Prostate gland (tissue), 2 donors: ENCODE data around the gene MORN1. TPM values are rescaled to one million over a fixed set of nuclear protein-coding genes. Genes with fewer than 3 reads are reported as not detected.

Experiments used
- DNase-seq: peaks from one replicate; pipeline ENCODE4 v3.0.0-alpha.2; 2019; ENCODE audit warnings: low spot score
- H3K27ac ChIP-seq, 2 donors: fragments of 200-600 bp; sonication (generic); 2 replicates each; pipeline ENCODE4 v1.5.1; 2017 to 2019
- H3K27me3 ChIP-seq: fragments of 200-600 bp; sonication (generic); replicated peaks from 2 replicates; pipeline ENCODE4 v1.5.1; 2019; ENCODE audit not compliant: insufficient read depth
- H3K36me3 ChIP-seq, 2 donors: fragments of 200-600 bp; sonication (generic); 1 replicate in 1 of 2; 2 replicates in 1 of 2; pipeline versions ENCODE4 v1.5.1 to v1.8.1; 2017 to 2019
- H3K4me1 ChIP-seq: fragments of 200-600 bp; sonication (generic); replicated peaks from 2 replicates; pipeline ENCODE4 v1.5.1; 2019
- H3K4me3 ChIP-seq, 2 donors: fragments of 200-600 bp; sonication (generic); 2 replicates each; pipeline ENCODE4 v1.5.1; 2017 to 2019
- H3K9me3 ChIP-seq: fragments of 200-600 bp; sonication (generic); 2 replicates; pipeline ENCODE4 v1.5.1; 2017
- POLR2A ChIP-seq: fragments of 450-650 bp; IDR thresholded peaks from one replicate; pipeline ENCODE4 v1.6.1; 2016; ENCODE audit warnings: antibody characterized with exemption, mild to moderate bottlenecking
- POLR2AphosphoS5 ChIP-seq: sonication (generic); formaldehyde crosslinking; IDR thresholded peaks from one replicate; pipeline ENCODE4 v1.6.1; 2017; ENCODE audit warnings: antibody characterized with exemption
- WGBS: methylation state at CpG from one replicate; pipeline ENCODE4 v1.1.5; 2018; 5-methylcytosine and 5-hydroxymethylcytosine counted together
- intact Hi-C: fragments of 100-400 bp; cut with DNase I; formaldehyde crosslinking; loops from one replicate; pipeline ENCODE4 v1.14.2; 2022
- total RNA-seq, 2 donors: library from RNA; depleted of rRNA; stranded (reverse); fragments of >200 nt; gene quantifications; one replicate each; pipeline ENCODE4 v1.1.0, GENCODE V29; 2016
- TF ChIP-seq, protein P1 (sequence below), 4 experiments: fragments of 200-600 bp in 2 of 4; fragments of 450-650 bp in 2 of 4; sonication (generic) in 2 of 4; IDR thresholded peaks; 1 replicate in 3 of 4; 2 replicates in 1 of 4; pipeline ENCODE4 v1.5.1; 2016 to 2019; ENCODE audit warnings: antibody characterized with exemption in 4 of 4, mild to moderate bottlenecking in 2 of 4, moderate library complexity in 2 of 4

MORN1 gene
- total RNA-seq, 2 donors from 2014 or later: 18.6 to 21.0 TPM

DNA sequence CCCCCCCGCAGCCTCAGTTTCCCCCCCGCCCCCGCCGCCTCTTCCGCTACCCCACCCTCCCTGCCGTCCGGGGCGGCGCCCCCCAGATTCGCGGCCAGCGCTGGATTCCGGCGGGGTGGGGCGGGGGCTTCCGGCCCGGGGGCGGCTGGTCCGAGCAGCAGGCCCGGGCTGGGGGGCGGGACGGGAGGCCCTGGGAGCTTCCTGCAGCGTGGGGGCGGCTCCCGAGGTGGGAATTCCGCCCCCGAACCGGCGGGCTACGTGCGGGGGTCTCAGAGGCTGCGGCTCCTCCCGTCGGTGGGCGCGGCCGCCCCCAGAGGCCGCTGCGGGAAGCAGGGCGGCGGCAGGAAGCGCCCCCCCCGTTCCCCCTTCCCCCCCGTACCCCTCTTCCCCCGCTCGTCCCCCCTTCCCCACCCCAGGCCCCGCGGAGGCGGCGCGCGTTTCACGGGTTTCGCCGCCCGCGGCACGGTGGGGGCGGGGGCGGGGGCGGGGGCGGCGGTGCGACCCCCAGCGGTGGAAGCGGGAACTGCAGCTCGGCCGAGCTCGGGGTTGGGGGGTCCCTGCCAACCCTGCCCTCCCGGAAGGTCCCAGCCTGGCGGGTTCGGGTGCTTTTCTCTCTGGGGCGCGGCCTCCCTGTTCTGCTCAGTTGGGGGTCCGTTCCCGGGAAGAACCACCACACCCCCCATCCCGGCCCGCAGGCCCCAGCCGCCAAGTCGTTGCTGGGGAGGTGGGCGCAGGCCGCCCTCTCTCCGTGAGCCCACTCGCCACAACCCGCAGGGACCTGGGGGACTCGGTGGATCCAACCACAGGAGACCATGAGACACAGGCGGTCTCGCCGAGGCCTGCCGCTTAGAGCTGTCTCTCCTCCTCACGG is 76.3 kb downstream of the MORN1 start:
- WGBS: 14% methylated on average over 34 of the region's 91 CpGs
- H3K4me3 ChIP-seq: peak overlapping the region; percentile 56 to 68
- peak overlapping the region; percentile 83 to 89 for H3K27ac ChIP-seq
- intact Hi-C loops: loop anchor here (5.0 kb wide), 3 partner anchors 43 to 83 kb away; no protein-coding TSS in a partner anchor
- peaks cover 27% of the 10 kb centered on the region for H3K4me1 ChIP-seq
- DNase-seq: no peak
- H3K36me3 ChIP-seq: no peaks in the 10 kb centered on the region
- TF ChIP-seq, protein P1, sequence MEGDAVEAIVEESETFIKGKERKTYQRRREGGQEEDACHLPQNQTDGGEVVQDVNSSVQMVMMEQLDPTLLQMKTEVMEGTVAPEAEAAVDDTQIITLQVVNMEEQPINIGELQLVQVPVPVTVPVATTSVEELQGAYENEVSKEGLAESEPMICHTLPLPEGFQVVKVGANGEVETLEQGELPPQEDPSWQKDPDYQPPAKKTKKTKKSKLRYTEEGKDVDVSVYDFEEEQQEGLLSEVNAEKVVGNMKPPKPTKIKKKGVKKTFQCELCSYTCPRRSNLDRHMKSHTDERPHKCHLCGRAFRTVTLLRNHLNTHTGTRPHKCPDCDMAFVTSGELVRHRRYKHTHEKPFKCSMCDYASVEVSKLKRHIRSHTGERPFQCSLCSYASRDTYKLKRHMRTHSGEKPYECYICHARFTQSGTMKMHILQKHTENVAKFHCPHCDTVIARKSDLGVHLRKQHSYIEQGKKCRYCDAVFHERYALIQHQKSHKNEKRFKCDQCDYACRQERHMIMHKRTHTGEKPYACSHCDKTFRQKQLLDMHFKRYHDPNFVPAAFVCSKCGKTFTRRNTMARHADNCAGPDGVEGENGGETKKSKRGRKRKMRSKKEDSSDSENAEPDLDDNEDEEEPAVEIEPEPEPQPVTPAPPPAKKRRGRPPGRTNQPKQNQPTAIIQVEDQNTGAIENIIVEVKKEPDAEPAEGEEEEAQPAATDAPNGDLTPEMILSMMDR (IDR thresholded peaks at IDR 0.05): peak; percentile 78 to 100 (median 90)
- no peak for TF ChIP-seq POLR2A
- H3K27me3 ChIP-seq: no peaks in the 10 kb centered on the region
- H3K9me3 ChIP-seq: no peaks in the 10 kb centered on the region

DNA sequence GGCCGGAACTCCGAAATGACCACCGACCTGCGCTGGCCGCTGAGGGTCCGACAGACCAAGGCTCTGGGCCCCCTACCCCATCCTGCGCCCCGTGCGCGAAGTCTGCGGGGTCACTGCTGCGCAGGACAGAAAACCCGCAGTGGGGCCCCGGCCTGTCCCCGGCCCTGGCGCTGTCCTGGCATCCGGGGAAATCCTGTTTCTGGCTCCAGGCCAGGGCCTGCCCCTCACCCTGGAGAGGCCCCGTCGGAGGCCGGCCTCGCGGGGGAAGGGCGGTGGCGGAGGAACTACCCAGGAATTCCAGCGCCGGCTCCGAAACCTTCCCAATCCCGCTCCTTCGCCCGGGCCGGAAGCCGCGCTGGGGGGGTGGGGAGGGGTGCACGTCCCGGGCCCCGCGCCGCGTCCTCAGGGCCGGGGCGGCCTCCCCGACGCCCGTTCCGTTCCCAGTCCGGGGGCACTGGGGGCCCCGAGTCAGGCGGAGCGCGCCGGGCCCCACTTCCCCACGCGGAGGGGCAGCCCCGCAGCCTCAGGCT is 77.0 kb downstream of the MORN1 start:
- H3K36me3 ChIP-seq: no peaks in the 10 kb centered on the region
- intact Hi-C loops: loop anchor here (5.0 kb wide), 2 partner anchors 42 to 68 kb away; no protein-coding TSS in a partner anchor
- peak overlapping the region; percentile 83 to 89 for H3K27ac ChIP-seq
- H3K4me3 ChIP-seq: peak overlapping the region; percentile 56 to 68
- 30% methylated on average over 22 of the region's 54 CpGs for WGBS
- TF ChIP-seq POLR2A (no peak), POLR2AphosphoS5 (no peak)
- TF ChIP-seq, protein P1 (IDR thresholded peaks at IDR 0.05): peak in 1 of 4 experiments; percentile 4
- DNase-seq: no peak
- peaks cover 27% of the 10 kb centered on the region for H3K4me1 ChIP-seq
- no peaks in the 10 kb centered on the region for H3K9me3 ChIP-seq
- no peaks in the 10 kb centered on the region for H3K27me3 ChIP-seq

DNA sequence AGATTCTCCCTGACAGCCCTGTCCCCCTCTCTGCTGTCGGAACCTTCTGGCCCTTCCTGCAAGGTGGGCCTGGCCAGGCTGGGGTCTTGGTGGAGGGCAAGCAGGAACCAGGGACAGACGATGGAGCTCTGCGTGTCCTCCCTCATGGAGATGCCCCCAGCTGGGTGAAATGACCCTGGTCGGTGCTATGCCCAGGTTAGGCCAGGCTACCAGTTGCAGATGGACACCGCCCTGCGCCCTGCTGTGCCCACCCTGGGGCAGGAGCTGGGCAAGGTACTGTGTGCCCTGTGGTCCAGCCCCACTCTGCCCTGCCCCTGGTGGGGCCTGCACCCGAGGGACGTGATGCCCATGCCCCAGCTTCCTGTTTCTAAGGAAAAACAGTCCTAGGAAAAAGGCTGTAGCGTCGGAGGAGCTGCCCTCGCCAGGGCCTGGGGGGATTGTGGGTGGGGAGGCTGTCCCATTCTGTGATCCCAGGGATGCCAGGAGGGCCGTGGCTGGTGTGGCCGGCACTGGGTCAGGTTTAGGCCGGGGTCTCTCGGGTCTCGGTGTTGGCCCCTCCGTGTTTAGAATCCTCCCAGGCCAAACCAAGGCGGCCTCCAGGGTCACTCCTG is 77.6 kb downstream of the MORN1 start:
- Histone ChIP-seq H3K4me3 (peak overlapping the region in 1 of 2 donors; percentile 56), H3K27me3 (no peaks in the 10 kb centered on the region), H3K9me3 (no peaks in the 10 kb centered on the region), H3K4me1 (peaks cover 27% of the 10 kb centered on the region), H3K36me3 (peaks cover 0 to under 1% of the 10 kb centered on the region in 2 donors), H3K27ac (peak overlapping the region; percentile 83 to 89)
- no peak for DNase-seq
- TF ChIP-seq, protein P1 (IDR thresholded peaks at IDR 0.05): no peak
- TF ChIP-seq POLR2AphosphoS5 (no peak), POLR2A (no peak)
- WGBS: 66% methylated on average over 18 of the region's 18 CpGs
- intact Hi-C loops: loop anchor here (5.0 kb wide), 2 partner anchors 41 to 69 kb away; no protein-coding TSS in a partner anchor

DNA sequence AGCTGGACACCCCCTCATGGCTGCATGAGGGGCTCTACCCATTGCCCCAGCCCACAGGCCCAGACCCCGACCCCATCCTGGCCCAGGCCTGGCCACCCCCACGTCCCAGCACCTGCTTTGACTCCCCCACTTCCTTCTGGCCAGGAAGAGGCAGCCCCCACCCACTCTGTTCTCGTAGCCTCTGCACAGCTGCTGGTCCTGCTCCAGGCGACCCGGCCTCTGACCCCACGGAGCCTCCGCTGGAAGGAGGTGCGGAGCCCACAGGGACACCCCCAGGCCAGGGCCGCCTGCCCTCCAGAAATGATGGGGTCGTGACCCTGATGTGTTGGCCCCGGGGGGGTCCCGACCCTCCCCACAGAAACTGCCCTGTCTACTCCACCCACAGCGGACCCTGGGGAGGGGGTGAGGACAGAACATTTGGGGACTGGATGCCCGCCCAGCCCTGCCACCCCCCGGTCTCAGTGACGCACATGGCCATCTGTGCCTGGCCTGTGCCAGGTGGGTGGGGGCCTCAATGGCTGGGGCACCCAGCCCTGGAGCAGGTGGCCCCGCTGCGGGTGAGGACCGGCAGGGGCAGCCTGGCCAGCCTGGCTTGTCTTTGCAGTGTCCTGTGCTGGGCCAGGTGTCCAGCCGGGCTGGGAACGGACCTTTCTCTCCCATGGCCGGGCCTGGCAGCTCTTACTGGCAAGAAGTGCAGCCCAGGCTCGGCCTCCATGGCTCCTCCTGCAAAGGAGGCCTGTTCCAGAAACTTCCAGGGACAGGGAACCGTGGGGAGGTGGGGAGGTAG is 78.6 kb downstream of the MORN1 start:
- peaks cover 0 to 8% of the 10 kb centered on the region in 2 donors for H3K36me3 ChIP-seq
- 59% methylated on average over 24 of the region's 24 CpGs for WGBS
- no peak for TF ChIP-seq POLR2A
- TF ChIP-seq, protein P1 (IDR thresholded peaks at IDR 0.05): no peak
- no peaks in the 10 kb centered on the region for H3K27me3 ChIP-seq
- H3K27ac ChIP-seq: peak overlapping the region; percentile 83 to 89
- H3K9me3 ChIP-seq: no peaks in the 10 kb centered on the region
- no peak overlapping the region for H3K4me3 ChIP-seq
- DNase-seq: no peak
- peaks cover 27% of the 10 kb centered on the region for H3K4me1 ChIP-seq
- intact Hi-C loops: loop anchor here (1.0 to 5.0 kb wide), 3 partner anchors 40 to 113 kb away; no protein-coding TSS in a partner anchor
